ENCODE data around the gene FYB2.

- TF ChIP-seq RARB (CRISPR knock-in tag; IDR thresholded peaks at IDR 0.05) (no peak), ARNTL (CRISPR knock-in tag; IDR thresholded peaks at IDR 0.05; ENCODE audit: borderline replicate concordance, low read depth) (no peak), PATZ1 (CRISPR knock-in tag; IDR thresholded peaks at IDR 0.05; ENCODE audit: borderline replicate concordance) (no peak), ESRRG (CRISPR knock-in tag; IDR thresholded peaks at IDR 0.05) (no peak), ZFP30 (CRISPR knock-in tag; IDR thresholded peaks at IDR 0.05) (no peak)
- TF ChIP-seq, protein P1, sequence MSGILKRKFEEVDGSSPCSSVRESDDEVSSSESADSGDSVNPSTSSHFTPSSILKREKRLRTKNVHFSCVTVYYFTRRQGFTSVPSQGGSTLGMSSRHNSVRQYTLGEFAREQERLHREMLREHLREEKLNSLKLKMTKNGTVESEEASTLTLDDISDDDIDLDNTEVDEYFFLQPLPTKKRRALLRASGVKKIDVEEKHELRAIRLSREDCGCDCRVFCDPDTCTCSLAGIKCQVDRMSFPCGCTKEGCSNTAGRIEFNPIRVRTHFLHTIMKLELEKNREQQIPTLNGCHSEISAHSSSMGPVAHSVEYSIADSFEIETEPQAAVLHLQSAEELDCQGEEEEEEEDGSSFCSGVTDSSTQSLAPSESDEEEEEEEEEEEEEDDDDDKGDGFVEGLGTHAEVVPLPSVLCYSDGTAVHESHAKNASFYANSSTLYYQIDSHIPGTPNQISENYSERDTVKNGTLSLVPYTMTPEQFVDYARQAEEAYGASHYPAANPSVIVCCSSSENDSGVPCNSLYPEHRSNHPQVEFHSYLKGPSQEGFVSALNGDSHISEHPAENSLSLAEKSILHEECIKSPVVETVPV (CRISPR knock-in tag; IDR thresholded peaks at IDR 0.05): no peak
Observed at GRCh38 chr1:56866656-56867055, 47.5 kb upstream of the FYB2 start.
